ENCODE data around the gene SLC4A3.
"Not testable (repeated sequence)": the region's sequence is repeated elsewhere in the genome, so short reads cannot be mapped to it uniquely, and the experiment has no call there.

SLC4A3 gene

DNA sequence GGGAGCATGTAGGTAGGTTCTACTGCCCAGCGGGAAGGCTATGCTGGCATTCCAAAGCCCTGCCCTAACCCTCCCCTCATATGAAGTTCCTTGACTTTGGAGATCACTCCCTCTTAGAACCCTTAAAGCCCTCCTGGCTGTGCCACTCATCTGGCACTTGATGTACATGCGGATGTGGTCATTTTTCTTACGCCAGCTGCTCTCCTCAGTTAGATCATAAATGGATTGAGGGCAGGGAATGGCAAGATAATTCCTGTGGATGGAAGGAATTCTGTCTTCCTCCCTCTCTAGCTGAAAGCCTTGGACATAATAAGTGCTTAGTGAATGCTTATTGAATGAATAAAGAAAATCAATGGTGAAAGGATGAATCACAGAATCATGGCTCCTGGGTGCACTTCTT is 51.6 kb downstream of the SLC4A3 start:
- no peak for DNase-seq (ENCODE audit: low read depth in 3 of 3)

DNA sequence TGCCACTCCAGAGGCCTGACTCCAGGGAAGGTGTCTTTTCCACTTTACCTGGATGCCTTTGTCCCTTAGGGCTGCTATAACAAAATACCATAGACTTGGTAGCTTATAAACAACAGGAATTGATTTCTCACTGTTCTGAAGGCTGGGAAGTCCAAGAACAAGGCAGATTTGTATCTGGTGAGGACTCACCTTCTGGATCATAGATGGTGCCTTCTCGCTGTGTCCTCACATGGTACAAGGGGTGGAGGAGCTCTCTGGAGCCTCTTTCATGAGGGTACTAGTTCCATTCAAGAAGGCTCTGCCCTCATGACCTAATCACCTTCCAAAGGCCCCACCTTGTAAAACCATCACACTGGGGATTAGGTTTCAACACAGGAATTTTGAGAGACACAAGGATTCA is 52.1 kb downstream of the SLC4A3 start:
- no peak for DNase-seq (ENCODE audit: low read depth in 3 of 3)

DNA sequence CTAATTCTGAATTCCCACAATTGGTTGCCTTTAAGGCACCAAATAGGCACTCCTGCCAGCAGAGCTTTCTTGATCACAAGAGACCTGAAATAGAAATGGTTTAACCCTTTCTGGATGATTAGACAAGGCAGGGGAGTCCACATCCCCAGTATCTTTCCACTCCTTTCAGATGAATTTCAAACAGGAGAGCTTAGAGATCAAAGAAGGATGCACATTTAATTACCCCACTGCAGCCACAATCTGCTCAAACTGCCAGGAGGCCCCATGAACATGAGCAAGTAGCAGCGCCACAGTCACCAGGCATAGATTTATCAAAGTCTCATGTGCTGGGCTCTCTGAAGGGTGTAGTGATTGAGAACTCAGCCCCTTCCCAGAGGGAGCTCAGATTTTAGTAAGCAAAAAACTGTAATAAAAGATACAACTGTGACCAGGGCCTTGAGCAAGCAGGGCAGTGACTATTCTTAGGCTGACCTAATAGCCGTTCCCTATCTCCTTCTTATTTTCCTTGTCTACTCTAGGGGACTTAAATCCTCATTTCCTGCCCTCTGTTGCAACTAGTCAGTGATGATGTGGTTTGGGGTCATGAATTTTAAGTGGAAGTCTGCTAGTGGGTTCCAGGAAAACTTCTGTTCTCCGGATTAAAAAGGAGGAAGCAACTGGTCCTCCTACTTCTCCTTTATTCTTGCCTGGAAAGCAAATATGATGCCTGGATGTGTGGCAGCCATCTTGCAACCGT is 53.7 kb downstream of the SLC4A3 start:
- DNase-seq (ENCODE audit: low read depth in 3 of 3): no peak

DNA sequence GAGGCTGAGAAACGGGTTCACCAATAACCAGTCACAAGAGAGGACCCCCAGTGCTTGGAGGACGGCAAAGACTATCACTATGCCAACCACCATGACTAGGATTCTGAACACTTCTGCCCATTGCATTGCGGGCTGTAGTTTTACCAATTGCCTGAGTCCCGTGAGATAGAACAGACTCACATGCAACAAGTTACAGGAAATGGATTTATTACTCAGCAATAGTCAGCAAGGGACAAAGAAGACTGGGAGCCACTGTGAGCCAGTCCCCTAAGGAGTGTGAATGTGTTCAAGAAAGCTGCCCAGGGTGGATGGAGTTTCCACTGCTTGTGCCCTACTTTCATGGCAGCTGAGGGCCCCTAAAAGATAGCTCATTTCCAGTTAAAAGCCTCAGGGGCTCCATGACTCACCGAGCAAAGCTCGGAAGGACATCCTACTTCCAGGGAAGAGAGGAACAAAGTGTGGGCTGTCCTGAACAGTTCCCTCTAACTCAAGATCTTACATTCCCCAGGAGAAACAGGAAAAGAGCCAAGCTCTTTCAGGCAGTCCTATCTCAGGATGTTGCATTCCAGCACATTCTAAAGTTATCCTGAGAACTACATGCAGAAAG is 54.4 kb downstream of the SLC4A3 start:
- DNase-seq (ENCODE audit: low read depth in 3 of 3): no peak

DNA sequence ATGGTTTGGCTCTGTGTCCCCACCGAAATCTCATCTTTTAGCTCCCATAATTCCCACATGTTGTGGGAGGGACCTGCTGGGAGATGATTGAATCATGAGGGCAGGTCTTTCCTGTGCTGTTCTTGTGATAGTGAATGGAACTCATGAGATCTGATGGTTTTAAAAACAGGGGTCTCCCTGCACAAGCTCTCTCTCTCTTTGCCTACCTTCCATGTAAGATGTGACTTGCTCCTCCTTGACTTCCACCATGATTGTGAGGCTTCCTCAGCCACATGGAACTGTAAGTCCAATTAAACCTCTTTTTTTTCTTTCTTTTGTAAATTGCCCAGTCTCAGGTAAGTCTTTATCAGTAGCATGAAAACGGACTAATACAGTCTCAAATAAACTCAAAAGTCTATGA is 56.0 kb downstream of the SLC4A3 start:
- not testable (repeated sequence) for DNase-seq (ENCODE audit: low read depth in 3 of 3)

DNA sequence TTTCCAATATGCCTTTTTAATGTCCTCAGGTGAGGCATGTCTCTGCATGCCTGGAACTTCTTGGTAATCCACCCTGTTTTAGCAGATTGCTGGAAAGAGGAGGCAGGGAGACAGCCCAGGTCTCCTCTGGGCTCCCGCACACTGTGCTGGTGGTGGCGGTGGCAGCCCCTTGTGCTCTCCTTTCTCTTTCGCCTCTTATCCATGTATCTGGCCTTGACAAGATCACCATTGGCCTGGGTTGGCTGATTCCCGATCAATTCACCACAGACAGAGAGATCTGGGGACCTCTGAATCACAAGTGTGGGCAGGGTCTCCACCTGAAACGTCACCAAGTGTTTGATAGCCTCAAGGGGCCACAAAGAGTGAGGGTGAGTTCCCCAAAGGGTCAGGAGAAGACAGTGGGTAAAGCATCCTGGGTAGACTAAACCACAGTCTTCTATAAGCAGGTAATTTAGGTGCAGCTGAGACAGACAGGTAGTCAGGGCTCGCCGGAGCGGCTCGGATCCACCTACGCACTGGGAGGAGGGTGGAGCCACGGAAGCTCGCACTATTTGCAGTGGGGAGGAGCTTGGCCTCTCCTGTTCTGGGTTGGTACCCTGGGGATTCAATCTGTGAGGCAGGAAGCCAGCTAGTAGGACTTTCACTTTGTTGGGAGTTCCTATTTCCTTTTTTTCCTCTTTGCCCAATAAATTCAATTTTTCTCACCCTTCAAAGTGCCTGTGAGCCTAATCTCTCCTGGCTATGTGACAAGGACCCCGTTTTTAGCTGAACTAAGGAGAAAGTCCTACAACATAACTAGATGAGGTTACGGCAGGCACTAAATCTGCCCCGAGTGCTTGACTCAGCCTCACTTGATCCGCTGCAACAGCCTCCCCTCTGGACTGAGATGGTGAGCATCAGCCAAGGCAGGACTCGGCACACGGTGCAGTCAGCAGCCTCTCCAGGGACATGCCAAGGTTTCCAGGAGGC is 57.6 kb downstream of the SLC4A3 start:
- peak; percentile 25 to 45 (median 43) for DNase-seq (ENCODE audit: low read depth in 3 of 3)

DNA sequence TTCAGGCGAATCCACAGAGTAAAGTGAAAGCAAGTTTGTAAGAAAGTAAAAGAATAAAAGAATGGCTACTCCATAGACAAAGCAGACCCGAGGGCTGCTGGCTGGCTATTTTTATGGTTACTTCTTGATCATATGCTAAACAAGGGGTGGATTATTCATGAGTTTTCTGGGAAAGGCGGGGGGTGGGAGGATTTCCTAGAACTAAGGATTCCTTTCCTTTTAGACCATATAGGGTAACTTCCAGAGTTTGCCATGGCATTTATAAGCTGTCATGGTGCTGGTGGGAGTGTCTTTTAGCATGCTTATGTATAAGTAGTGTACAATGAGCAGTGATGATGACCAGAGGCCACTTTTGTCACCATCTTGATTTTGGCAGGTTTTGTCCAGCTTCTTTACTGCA is 59.8 kb downstream of the SLC4A3 start:
- no peak for DNase-seq (ENCODE audit: low read depth in 3 of 3)

DNA sequence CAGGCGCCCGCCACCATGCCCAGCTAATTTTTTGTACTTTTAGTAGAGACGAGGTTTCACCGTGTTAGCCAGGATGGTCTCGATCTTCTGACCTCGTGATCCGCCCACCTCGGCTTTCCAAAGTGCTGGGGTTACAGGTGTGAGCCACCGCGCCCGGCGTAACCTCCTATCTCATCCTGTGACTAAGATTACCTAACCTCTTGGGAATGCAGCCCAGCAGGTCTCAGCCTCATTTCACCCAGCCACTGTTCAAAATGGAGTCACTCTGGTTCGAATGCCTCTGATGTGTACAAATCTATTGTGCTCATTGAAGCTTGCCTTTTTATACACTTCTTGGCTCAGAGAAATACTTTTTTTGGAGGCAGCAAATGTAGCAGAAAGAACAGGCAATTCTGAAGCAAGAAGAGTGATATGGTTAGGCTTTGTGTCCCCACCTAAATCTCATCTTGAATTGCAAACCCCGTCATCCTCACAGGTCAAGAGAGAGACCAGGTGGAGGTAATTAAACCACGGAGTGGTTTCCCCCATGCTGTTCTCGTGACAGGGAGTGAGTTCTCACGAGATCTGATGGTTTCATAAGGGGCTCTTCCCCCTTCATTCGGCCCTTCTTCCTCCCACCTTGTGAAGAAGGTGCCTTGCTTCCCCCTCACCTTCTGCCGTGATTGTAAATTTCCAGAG is 60.6 kb downstream of the SLC4A3 start:
- no peak for DNase-seq (ENCODE audit: low read depth in 3 of 3)

DNA sequence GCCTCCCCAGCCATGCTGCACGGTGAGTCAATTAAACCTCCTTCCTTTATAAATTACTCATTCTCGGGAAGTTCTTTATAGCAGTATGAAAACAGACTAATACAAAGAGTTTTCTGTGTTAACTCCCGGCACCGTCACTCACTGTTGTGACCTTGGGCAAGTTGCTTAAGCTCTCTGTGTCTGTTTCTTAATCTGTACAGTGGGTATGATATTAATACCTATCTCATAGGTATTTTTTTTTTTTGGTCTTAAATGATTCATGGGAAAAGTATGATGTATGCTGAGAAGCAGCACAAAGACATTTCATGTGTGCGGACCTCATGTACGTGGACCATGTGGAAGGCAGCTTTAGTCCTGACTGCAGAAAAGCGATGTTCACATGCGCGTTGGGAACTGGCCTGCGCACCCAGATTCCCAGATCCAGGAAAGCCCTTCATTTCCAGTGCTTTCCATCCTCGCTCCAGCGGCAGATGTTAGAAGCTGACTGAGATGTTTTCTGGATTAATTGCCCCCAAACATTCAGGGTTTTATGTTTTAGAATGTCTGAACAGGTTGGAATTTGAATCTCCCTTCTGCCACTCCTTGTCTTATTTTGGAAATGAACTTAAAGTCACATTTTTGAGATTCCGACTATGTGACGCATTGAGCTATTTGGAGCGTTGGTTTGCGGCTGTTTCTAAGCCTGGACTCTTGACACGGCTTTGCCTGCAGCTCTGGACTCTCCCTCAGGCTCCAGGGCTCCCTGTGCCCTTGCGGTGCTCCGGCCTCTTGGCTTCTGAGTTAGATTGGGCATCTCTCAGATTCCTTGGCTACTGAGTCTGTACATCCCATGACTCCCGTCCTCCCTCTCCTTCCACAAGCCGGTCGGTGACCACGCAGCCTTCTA is 61.4 kb downstream of the SLC4A3 start:
- DNase-seq (ENCODE audit: low read depth in 3 of 3): no peak

DNA sequence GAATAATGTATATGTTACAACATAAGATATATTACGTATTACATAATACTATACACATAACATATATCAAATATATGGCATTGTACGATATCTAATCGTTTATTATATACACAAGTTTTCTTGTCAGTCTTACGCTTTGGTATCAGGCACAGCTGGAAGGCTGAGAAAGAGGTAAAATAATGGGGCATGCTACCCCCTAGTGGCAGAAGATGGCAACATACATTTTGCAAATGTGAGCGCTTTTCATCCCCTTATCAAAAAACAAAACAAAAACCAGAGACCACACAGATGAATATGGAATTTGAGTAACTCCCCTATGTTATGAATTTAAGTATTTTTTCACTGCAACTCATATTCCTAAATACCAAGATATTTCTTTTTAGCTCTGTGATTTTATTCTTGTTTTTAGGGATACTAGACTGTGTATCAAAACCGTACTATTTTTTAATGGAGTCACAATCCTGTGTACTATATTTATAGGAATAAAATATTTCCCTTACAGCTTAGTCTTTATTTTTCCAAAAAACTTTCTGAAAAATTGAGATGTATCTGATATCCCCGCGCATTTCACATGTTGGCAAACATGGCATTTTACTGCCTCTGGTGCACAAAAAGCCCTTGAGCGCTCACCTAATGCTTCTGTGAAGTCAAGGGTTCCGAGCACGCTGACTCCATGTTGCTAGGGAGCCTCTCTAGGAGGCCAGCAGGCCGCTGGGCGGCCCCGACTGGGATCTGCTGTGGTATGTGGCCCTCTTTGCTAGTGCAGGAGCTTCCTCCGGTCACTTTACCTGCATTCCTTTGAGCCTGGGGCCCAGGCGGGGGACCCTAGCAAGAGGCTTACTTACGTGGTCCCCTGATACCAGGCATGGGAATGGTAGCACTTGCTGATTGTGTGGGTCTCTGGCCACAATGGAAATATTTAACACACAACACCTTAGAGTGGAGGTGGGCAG is 62.5 kb downstream of the SLC4A3 start:
- peak in 2 of 3 donors; percentile 18 to 27 for DNase-seq (ENCODE audit: low read depth in 3 of 3)

DNA sequence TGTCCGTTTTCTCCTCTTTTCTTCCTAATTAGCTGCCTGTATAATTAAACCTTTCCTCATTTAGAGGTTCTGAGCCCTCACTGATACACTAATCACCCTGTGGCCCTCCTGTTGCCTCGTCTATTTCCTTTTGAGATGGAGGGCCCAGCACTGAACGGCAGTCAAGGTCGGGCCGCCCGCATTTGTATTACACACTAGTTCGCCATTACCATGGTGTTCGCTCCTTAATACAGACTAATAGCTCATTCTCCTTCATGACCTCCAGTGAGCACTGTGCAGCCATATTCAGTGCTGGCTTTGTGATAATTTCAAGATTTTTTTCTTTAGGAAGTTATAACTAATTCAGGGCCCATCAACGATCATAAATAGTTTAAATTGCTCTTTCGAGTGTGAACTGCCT is 64.1 kb downstream of the SLC4A3 start:
- DNase-seq (ENCODE audit: low read depth in 3 of 3): no peak

All from stimulated activated CD4-positive, alpha-beta T cell treated with anti-CD3 and anti-CD28 coated beads, TNF-alpha, amount 100 ng/mL, for 48 hours (primary cell).